ENCODE measurements around the gene DZANK1.

DZANK1 gene

GRCh38 chr20:18431206-18431605 lies 35.6 kb downstream of the DZANK1 start:
- H3K27me3 ChIP-seq (ENCODE audit: control insufficient read depth, insufficient read depth, low read length): no peaks in the 10 kb centered on the region
- no peak overlapping the region for H3K27ac ChIP-seq (ENCODE audit: low read length)
- no peaks in the 10 kb centered on the region for H3K36me3 ChIP-seq (ENCODE audit: control insufficient read depth, low read depth, low read length)
- H3K9ac ChIP-seq (ENCODE audit: low read length): no peak overlapping the region
- H3K4me1 ChIP-seq (ENCODE audit: control insufficient read depth, low read depth, low read length): no peaks in the 10 kb centered on the region
- no peak overlapping the region for H3K4me3 ChIP-seq (ENCODE audit: low read length)
- H3K9me3 ChIP-seq (ENCODE audit: control insufficient read depth, low read depth, low read length): no peaks in the 10 kb centered on the region

- Histone ChIP-seq H3K27me3 (ENCODE audit: control insufficient read depth, insufficient read depth, low read length) (no peaks in the 10 kb centered on the region), H3K9ac (ENCODE audit: low read length) (no peak overlapping the region), H3K27ac (ENCODE audit: low read length) (no peak overlapping the region), H3K4me3 (ENCODE audit: low read length) (no peak overlapping the region), H3K36me3 (ENCODE audit: control insufficient read depth, low read depth, low read length) (no peaks in the 10 kb centered on the region), H3K4me1 (ENCODE audit: control insufficient read depth, low read depth, low read length) (no peaks in the 10 kb centered on the region), H3K9me3 (ENCODE audit: control insufficient read depth, low read depth, low read length) (no peaks in the 10 kb centered on the region)
These were observed 36.5 kb downstream of the DZANK1 start for GRCh38 chr20:18430172-18430826.

- H3K4me1 ChIP-seq (ENCODE audit: control insufficient read depth, low read depth, low read length): no peaks in the 10 kb centered on the region
- H3K27me3 ChIP-seq (ENCODE audit: control insufficient read depth, insufficient read depth, low read length): no peaks in the 10 kb centered on the region
- no peaks in the 10 kb centered on the region for H3K9me3 ChIP-seq (ENCODE audit: control insufficient read depth, low read depth, low read length)
- no peak overlapping the region for H3K4me3 ChIP-seq (ENCODE audit: low read length)
- H3K27ac ChIP-seq (ENCODE audit: low read length): no peak overlapping the region
- no peak overlapping the region for H3K9ac ChIP-seq (ENCODE audit: low read length)
- H3K36me3 ChIP-seq (ENCODE audit: control insufficient read depth, low read depth, low read length): no peaks in the 10 kb centered on the region
These were observed 38.2 kb downstream of the DZANK1 start for GRCh38 chr20:18428490-18429173.

- no peaks in the 10 kb centered on the region for H3K9me3 ChIP-seq (ENCODE audit: control insufficient read depth, low read depth, low read length)
- H3K27me3 ChIP-seq (ENCODE audit: control insufficient read depth, insufficient read depth, low read length): no peaks in the 10 kb centered on the region
- H3K4me3 ChIP-seq (ENCODE audit: low read length): no peak overlapping the region
- no peaks in the 10 kb centered on the region for H3K36me3 ChIP-seq (ENCODE audit: control insufficient read depth, low read depth, low read length)
- H3K4me1 ChIP-seq (ENCODE audit: control insufficient read depth, low read depth, low read length): no peaks in the 10 kb centered on the region
- no peak overlapping the region for H3K9ac ChIP-seq (ENCODE audit: low read length)
- no peak overlapping the region for H3K27ac ChIP-seq (ENCODE audit: low read length)
These were observed 39.6 kb downstream of the DZANK1 start for GRCh38 chr20:18427214-18427613.

- no peak overlapping the region for H3K9ac ChIP-seq (ENCODE audit: low read length)
- H3K36me3 ChIP-seq (ENCODE audit: control insufficient read depth, low read depth, low read length): no peaks in the 10 kb centered on the region
- H3K27ac ChIP-seq (ENCODE audit: low read length): no peak overlapping the region
- H3K9me3 ChIP-seq (ENCODE audit: control insufficient read depth, low read depth, low read length): no peaks in the 10 kb centered on the region
- no peaks in the 10 kb centered on the region for H3K27me3 ChIP-seq (ENCODE audit: control insufficient read depth, insufficient read depth, low read length)
- H3K4me3 ChIP-seq (ENCODE audit: low read length): no peak overlapping the region
- no peaks in the 10 kb centered on the region for H3K4me1 ChIP-seq (ENCODE audit: control insufficient read depth, low read depth, low read length)
These were observed 45.2 kb downstream of the DZANK1 start for GRCh38 chr20:18421608-18422007.

- peak overlapping the region; percentile 17 for H3K9ac ChIP-seq (ENCODE audit: low read length)
- H3K9me3 ChIP-seq (ENCODE audit: control insufficient read depth, low read depth, low read length): no peaks in the 10 kb centered on the region
- peaks cover 12% of the 10 kb centered on the region for H3K4me1 ChIP-seq (ENCODE audit: control insufficient read depth, low read depth, low read length)
- H3K27ac ChIP-seq (ENCODE audit: low read length): no peak overlapping the region
- no peak overlapping the region for H3K4me3 ChIP-seq (ENCODE audit: low read length)
- no peaks in the 10 kb centered on the region for H3K36me3 ChIP-seq (ENCODE audit: control insufficient read depth, low read depth, low read length)
- H3K27me3 ChIP-seq (ENCODE audit: control insufficient read depth, insufficient read depth, low read length): no peaks in the 10 kb centered on the region
These were observed 50.3 kb downstream of the DZANK1 start for GRCh38 chr20:18416486-18416885.

- Histone ChIP-seq H3K27ac (ENCODE audit: low read length) (no peak overlapping the region), H3K4me3 (ENCODE audit: low read length) (no peak overlapping the region), H3K9me3 (ENCODE audit: control insufficient read depth, low read depth, low read length) (no peaks in the 10 kb centered on the region), H3K4me1 (ENCODE audit: control insufficient read depth, low read depth, low read length) (peaks cover 12% of the 10 kb centered on the region), H3K36me3 (ENCODE audit: control insufficient read depth, low read depth, low read length) (no peaks in the 10 kb centered on the region), H3K9ac (ENCODE audit: low read length) (no peak overlapping the region), H3K27me3 (ENCODE audit: control insufficient read depth, insufficient read depth, low read length) (no peaks in the 10 kb centered on the region)
These were observed 52.7 kb downstream of the DZANK1 start for GRCh38 chr20:18414140-18414539.

GRCh38 chr20:18412221-18412901 lies 54.5 kb downstream of the DZANK1 start:
- peak overlapping the region; percentile 30 for H3K4me3 ChIP-seq (ENCODE audit: low read length)
- H3K9ac ChIP-seq (ENCODE audit: low read length): peak overlapping the region; percentile 57
- peaks cover 12% of the 10 kb centered on the region for H3K4me1 ChIP-seq (ENCODE audit: control insufficient read depth, low read depth, low read length)
- H3K27ac ChIP-seq (ENCODE audit: low read length): peak overlapping the region; percentile 87
- no peaks in the 10 kb centered on the region for H3K36me3 ChIP-seq (ENCODE audit: control insufficient read depth, low read depth, low read length)
- no peaks in the 10 kb centered on the region for H3K27me3 ChIP-seq (ENCODE audit: control insufficient read depth, insufficient read depth, low read length)
- H3K9me3 ChIP-seq (ENCODE audit: control insufficient read depth, low read depth, low read length): no peaks in the 10 kb centered on the region

GRCh38 chr20:18405826-18406225 lies 61.0 kb downstream of the DZANK1 start:
- no peak overlapping the region for H3K27ac ChIP-seq (ENCODE audit: low read length)
- no peaks in the 10 kb centered on the region for H3K27me3 ChIP-seq (ENCODE audit: control insufficient read depth, insufficient read depth, low read length)
- no peaks in the 10 kb centered on the region for H3K4me1 ChIP-seq (ENCODE audit: control insufficient read depth, low read depth, low read length)
- no peaks in the 10 kb centered on the region for H3K36me3 ChIP-seq (ENCODE audit: control insufficient read depth, low read depth, low read length)
- H3K9me3 ChIP-seq (ENCODE audit: control insufficient read depth, low read depth, low read length): peaks cover 4% of the 10 kb centered on the region
- H3K9ac ChIP-seq (ENCODE audit: low read length): no peak overlapping the region
- H3K4me3 ChIP-seq (ENCODE audit: low read length): no peak overlapping the region

GRCh38 chr20:18404172-18404571 lies 62.7 kb downstream of the DZANK1 start:
- no peaks in the 10 kb centered on the region for H3K27me3 ChIP-seq (ENCODE audit: control insufficient read depth, insufficient read depth, low read length)
- H3K9me3 ChIP-seq (ENCODE audit: control insufficient read depth, low read depth, low read length): peaks cover 4% of the 10 kb centered on the region
- no peaks in the 10 kb centered on the region for H3K36me3 ChIP-seq (ENCODE audit: control insufficient read depth, low read depth, low read length)
- H3K4me1 ChIP-seq (ENCODE audit: control insufficient read depth, low read depth, low read length): no peaks in the 10 kb centered on the region
- no peak overlapping the region for H3K4me3 ChIP-seq (ENCODE audit: low read length)
- no peak overlapping the region for H3K27ac ChIP-seq (ENCODE audit: low read length)
- no peak overlapping the region for H3K9ac ChIP-seq (ENCODE audit: low read length)

GRCh38 chr20:18403269-18403668 lies 63.6 kb downstream of the DZANK1 start:
- Histone ChIP-seq H3K36me3 (ENCODE audit: control insufficient read depth, low read depth, low read length) (no peaks in the 10 kb centered on the region), H3K4me3 (ENCODE audit: low read length) (no peak overlapping the region), H3K27ac (ENCODE audit: low read length) (no peak overlapping the region), H3K4me1 (ENCODE audit: control insufficient read depth, low read depth, low read length) (no peaks in the 10 kb centered on the region), H3K9me3 (ENCODE audit: control insufficient read depth, low read depth, low read length) (peaks cover 4% of the 10 kb centered on the region), H3K27me3 (ENCODE audit: control insufficient read depth, insufficient read depth, low read length) (no peaks in the 10 kb centered on the region), H3K9ac (ENCODE audit: low read length) (no peak overlapping the region)
